Ovary (tissue), 3 donors: ENCODE data around the gene YTHDF1.

Experiments
- EP300 ChIP-seq: sonication (generic); formaldehyde crosslinking; IDR thresholded peaks from one replicate; pipeline ENCODE4 v1.6.1; 2017; ENCODE audit warnings: antibody characterized with exemption
- POLR2A ChIP-seq: fragments of 450-650 bp; IDR thresholded peaks from one replicate; pipeline ENCODE4 v1.6.1; 2017; ENCODE audit warnings: antibody characterized with exemption, mild to moderate bottlenecking, moderate library complexity
- TF ChIP-seq, protein P1 (sequence below), 3 donors: fragments of 450-650 bp in 2 of 3; fragments of 200-600 bp in 1 of 3; IDR thresholded peaks; one replicate each; pipeline versions ENCODE4 v1.5.1 to v1.8.0; 2016 to 2022; ENCODE audit warnings: antibody characterized with exemption in 3 of 3, mild to moderate bottlenecking in 1 of 3
- donor health status: DM: no; HTN: no; CAD: no.

DNA sequence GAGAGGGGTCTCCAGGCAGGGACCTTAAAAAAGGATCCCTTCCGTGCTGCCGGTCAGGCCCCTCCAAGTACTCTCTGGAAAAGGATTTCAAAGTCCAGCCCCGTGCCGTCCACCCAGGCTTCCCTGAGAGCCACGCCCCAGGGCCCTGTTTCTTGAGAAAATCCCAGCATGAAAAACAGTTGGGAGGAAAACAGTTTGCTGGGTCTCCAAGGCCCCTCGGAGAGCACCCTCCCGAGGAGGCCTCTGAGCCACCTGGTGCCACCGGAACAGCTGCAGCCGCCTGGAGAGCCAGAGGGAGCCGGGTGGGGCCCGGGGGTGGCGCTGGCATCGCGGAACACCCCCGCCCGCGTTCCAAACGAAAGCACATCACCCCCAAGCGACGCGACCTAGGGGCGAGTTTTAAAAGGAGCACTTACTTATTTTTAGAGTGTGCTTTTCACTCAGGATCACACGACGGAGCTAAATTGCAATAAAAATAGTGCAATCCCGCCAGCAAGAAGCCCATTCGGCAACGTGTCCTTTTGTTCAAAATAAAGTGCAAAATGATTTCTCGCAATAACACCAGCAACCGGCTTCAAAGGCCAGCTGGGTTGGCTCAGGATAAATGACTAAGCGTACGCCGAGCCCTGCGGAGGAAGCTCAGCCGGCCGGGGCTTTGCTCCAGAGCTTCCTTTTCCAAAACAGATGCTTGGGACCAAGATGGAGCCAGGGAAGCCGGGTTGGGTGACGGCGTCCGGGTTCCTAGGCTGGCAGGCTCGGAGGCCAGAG, 64.2 kb downstream of the YTHDF1 start:
- TF ChIP-seq, protein P1, sequence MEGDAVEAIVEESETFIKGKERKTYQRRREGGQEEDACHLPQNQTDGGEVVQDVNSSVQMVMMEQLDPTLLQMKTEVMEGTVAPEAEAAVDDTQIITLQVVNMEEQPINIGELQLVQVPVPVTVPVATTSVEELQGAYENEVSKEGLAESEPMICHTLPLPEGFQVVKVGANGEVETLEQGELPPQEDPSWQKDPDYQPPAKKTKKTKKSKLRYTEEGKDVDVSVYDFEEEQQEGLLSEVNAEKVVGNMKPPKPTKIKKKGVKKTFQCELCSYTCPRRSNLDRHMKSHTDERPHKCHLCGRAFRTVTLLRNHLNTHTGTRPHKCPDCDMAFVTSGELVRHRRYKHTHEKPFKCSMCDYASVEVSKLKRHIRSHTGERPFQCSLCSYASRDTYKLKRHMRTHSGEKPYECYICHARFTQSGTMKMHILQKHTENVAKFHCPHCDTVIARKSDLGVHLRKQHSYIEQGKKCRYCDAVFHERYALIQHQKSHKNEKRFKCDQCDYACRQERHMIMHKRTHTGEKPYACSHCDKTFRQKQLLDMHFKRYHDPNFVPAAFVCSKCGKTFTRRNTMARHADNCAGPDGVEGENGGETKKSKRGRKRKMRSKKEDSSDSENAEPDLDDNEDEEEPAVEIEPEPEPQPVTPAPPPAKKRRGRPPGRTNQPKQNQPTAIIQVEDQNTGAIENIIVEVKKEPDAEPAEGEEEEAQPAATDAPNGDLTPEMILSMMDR (IDR thresholded peaks at IDR 0.05) = no peak
- TF ChIP-seq POLR2A = no peak
- TF ChIP-seq EP300 = no peak
